Neural crest cell (in vitro differentiated cells): ENCODE results near the gene OLFML1. TPM values are rescaled to one million over a fixed set of nuclear protein-coding genes. Genes with fewer than 3 reads are reported as not detected.

Source experiments
- DNase-seq: peaks from one replicate; pipeline ENCODE4 v3.0.0; 2021; ENCODE audit warnings: low read depth, mixed read lengths, low spot score
- H3K27ac Mint-ChIP-seq: one replicate; pipeline ENCODE4 v1.8.0; 2021; ENCODE audit warnings: mild to moderate bottlenecking, mixed read lengths; ENCODE audit not compliant: unreplicated experiment
- H3K27me3 Mint-ChIP-seq: 2 replicates; pipeline ENCODE4 v1.8.0; 2021; ENCODE audit warnings: low read depth, mild to moderate bottlenecking, mixed read lengths
- H3K36me3 Mint-ChIP-seq: 2 replicates; pipeline ENCODE4 v1.8.0; 2021; ENCODE audit warnings: low read depth, mild to moderate bottlenecking, mixed read lengths
- H3K4me1 Mint-ChIP-seq: 2 replicates; pipeline ENCODE4 v1.8.0; 2021; ENCODE audit warnings: mixed read lengths
- H3K4me3 Mint-ChIP-seq: one replicate; pipeline ENCODE4 v1.8.0; 2021; ENCODE audit warnings: mild to moderate bottlenecking, mixed read lengths
- H3K9me3 Mint-ChIP-seq: 2 replicates; pipeline ENCODE4 v1.8.0; 2021; ENCODE audit warnings: mixed read lengths
- CTCF ChIP-seq: fragments of 200-600 bp; sonication (generic); conservative IDR thresholded peaks from 2 replicates; pipeline ENCODE4 v1.5.0; 2021; ENCODE audit warnings: antibody characterized with exemption, mild to moderate bottlenecking
- total RNA-seq: library from RNA; stranded (reverse); gene quantifications from 2 replicates; pipeline ENCODE4 v1.2.1, GENCODE V29; 2021

The OLFML1 gene
- total RNA-seq, 1 donor from 2014 or later = 0.84 TPM

GRCh38 chr11:7558046-7558445 is 72.7 kb downstream of the OLFML1 start:
- Mint-ChIP-seq H3K9me3 (no peaks in the 10 kb centered on the region), H3K4me1 (peaks cover 1% of the 10 kb centered on the region), H3K27ac (no peak overlapping the region), H3K4me3 (no peak overlapping the region), H3K27me3 (no peaks in the 10 kb centered on the region), H3K36me3 (no peaks in the 10 kb centered on the region)
- no peak for DNase-seq
- TF ChIP-seq CTCF = no peak

- Mint-ChIP-seq H3K4me1 (peaks cover 5% of the 10 kb centered on the region), H3K27me3 (no peaks in the 10 kb centered on the region), H3K9me3 (no peaks in the 10 kb centered on the region), H3K36me3 (no peaks in the 10 kb centered on the region), H3K27ac (no peak overlapping the region), H3K4me3 (no peak overlapping the region)
- no peak for DNase-seq
- TF ChIP-seq CTCF = no peak
Measured at GRCh38 chr11:7559398-7560283, 74.3 kb downstream of the OLFML1 start.

Other genes with a start within 250 kb of the OLFML1 start
- gene SYT9, start 233.6 kb upstream of the OLFML1 start, total RNA-seq = 0.72 and 1.2 TPM in 2 replicates
- 10.1 and 11.6 TPM in 2 replicates for gene PPFIBP2, start 28.5 kb downstream of the OLFML1 start, total RNA-seq
- 15.1 and 19.2 TPM in 2 replicates for gene CYB5R2, start 188.0 kb downstream of the OLFML1 start, total RNA-seq
- gene OVCH2, start 221.0 kb downstream of the OLFML1 start, total RNA-seq = not detected in 2 replicates